DOHH2 (cell line): ENCODE results near the gene FUNDC2.

Source experiments
- EZH2phosphoT487 ChIP-seq: fragments of 200-600 bp; sonication (generic); IDR thresholded peaks from 2 replicates; pipeline ENCODE4 v1.6.1; 2017; ENCODE audit warnings: borderline replicate concordance, mild to moderate bottlenecking, antibody characterized with exemption, low read length, moderate library complexity, mixed read lengths
- TF ChIP-seq, protein P1 (sequence below): fragments of 200-600 bp; sonication (generic); IDR thresholded peaks from one replicate; pipeline ENCODE4 v1.5.1; 2014; ENCODE audit warnings: antibody characterized with exemption, mild to moderate bottlenecking, low read depth, low read length; ENCODE audit not compliant: poor library complexity, severe bottlenecking

DNA sequence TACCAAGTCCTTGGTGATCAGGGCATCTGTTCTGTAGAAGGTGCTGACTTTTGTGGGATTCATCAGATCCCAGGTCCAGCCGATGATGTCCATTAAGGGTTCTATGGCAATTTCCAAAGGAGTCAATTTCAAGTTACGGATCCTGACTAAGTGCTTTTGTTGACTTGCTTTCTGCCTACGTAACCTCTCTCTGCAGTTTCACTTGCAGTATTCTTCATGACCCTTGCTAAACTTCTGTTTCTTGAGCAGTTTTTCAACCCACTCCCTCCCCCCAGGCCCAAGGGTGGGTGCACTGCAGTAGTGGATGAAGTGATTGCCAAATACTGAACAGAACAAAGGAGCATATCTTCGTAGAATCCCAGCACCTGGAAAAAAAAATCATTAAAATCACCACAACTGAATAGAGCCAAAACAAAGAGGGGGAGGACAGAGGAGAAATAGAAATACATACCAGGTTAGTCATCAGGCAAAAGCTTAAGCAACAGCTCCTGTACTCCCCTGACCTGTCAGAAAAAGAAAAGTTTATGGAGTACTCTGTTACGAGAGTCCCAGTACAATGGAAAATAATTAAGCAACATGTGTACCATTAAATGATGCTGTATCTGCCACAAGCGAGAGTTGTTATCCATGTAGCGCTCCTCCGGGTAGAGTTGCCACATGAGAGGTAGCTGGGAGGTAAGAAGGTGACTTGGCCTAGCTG, 38.5 kb downstream of the FUNDC2 start:
- TF ChIP-seq, protein P1, sequence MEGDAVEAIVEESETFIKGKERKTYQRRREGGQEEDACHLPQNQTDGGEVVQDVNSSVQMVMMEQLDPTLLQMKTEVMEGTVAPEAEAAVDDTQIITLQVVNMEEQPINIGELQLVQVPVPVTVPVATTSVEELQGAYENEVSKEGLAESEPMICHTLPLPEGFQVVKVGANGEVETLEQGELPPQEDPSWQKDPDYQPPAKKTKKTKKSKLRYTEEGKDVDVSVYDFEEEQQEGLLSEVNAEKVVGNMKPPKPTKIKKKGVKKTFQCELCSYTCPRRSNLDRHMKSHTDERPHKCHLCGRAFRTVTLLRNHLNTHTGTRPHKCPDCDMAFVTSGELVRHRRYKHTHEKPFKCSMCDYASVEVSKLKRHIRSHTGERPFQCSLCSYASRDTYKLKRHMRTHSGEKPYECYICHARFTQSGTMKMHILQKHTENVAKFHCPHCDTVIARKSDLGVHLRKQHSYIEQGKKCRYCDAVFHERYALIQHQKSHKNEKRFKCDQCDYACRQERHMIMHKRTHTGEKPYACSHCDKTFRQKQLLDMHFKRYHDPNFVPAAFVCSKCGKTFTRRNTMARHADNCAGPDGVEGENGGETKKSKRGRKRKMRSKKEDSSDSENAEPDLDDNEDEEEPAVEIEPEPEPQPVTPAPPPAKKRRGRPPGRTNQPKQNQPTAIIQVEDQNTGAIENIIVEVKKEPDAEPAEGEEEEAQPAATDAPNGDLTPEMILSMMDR: no peak
- no peak for TF ChIP-seq EZH2phosphoT487
